HEK293 (cell line): ENCODE data around the gene NUCB2.

Experiments
- CTCF ChIA-PET: fragments of 350-600 bp; formaldehyde crosslinking; extraction: SDS; loops from one replicate; lab custom pipeline; 2021; ENCODE audit warnings: antibody characterized with exemption; lab: Yijun Ruan, JAX
- POLR2A ChIA-PET: fragments of 300-600 bp; formaldehyde crosslinking; extraction: SDS; loops from one replicate; lab custom pipeline; 2020; ENCODE audit warnings: antibody characterized with exemption, inconsistent platforms; lab: Yijun Ruan, JAX
- H3K27ac ChIP-seq: fragments of 200-500 bp; sonication (Bioruptor generic); 2 replicates; pipeline ENCODE4 v1.5.1; 2014; ENCODE audit warnings: low read depth, low read length, control low read depth, inconsistent platforms; ENCODE audit errors: extremely low read depth
- H3K36me3 ChIP-seq, 2 experiments: fragments of 200-500 bp in 1 of 2; sonication (Bioruptor generic) in 1 of 2; 1 replicate in 1 of 2; 2 replicates in 1 of 2; pipeline ENCODE4 v1.5.1; 2014 to 2017; ENCODE audit warnings: inconsistent platforms in 2 of 2, low read length in 2 of 2; ENCODE audit not compliant: control insufficient read depth in 2 of 2, insufficient read depth in 1 of 2
- H3K4me1 ChIP-seq: fragments of 200-500 bp; sonication (Bioruptor generic); 2 replicates; pipeline ENCODE4 v1.5.1; 2014; ENCODE audit warnings: mild to moderate bottlenecking, low read length, inconsistent platforms; ENCODE audit not compliant: control insufficient read depth, insufficient read depth
- H3K4me3 ChIP-seq: 2 replicates; pipeline ENCODE4 v1.5.1; 2011; ENCODE audit warnings: low read depth, mild to moderate bottlenecking, control low read depth, low read length, moderate library complexity
- H3K9me3 ChIP-seq: fragments of 200-500 bp; sonication (Bioruptor generic); 2 replicates; pipeline ENCODE4 v1.5.1; 2014; ENCODE audit warnings: low read depth, low read length, inconsistent platforms; ENCODE audit not compliant: control insufficient read depth, insufficient read depth
- SP7 ChIP-seq: fragments of 450-650 bp; formaldehyde crosslinking; IDR thresholded peaks from 2 replicates; pipeline ENCODE4 v1.5.1; 2016; ENCODE audit warnings: missing biosample characterization, missing genetic modification characterization
- WT1 ChIP-seq: fragments of 450-650 bp; formaldehyde crosslinking; IDR thresholded peaks from 2 replicates; pipeline ENCODE4 v1.5.1; 2016; ENCODE audit warnings: missing biosample characterization, missing genetic modification characterization
- ZBTB7A ChIP-seq: fragments of 450-650 bp; formaldehyde crosslinking; IDR thresholded peaks from 2 replicates; pipeline ENCODE4 v1.5.1; 2016; ENCODE audit warnings: low read depth, missing biosample characterization, missing genetic modification characterization
- ZFP69B ChIP-seq: fragments of 450-650 bp; formaldehyde crosslinking; IDR thresholded peaks from 2 replicates; pipeline ENCODE4 v1.5.1; 2016; ENCODE audit warnings: missing biosample characterization, missing genetic modification characterization
- ZNF157 ChIP-seq: fragments of 450-650 bp; formaldehyde crosslinking; IDR thresholded peaks from 2 replicates; pipeline ENCODE4 v1.5.1; 2016; ENCODE audit warnings: missing biosample characterization, missing genetic modification characterization
- ZNF211 ChIP-seq: fragments of 450-650 bp; formaldehyde crosslinking; IDR thresholded peaks from 2 replicates; pipeline ENCODE4 v1.5.1; 2016; ENCODE audit warnings: low read depth, missing biosample characterization, missing genetic modification characterization
- ZNF223 ChIP-seq: fragments of 450-650 bp; formaldehyde crosslinking; IDR thresholded peaks from 2 replicates; pipeline ENCODE4 v1.5.1; 2016; ENCODE audit warnings: missing biosample characterization, missing genetic modification characterization
- ZNF248 ChIP-seq: fragments of 450-650 bp; formaldehyde crosslinking; IDR thresholded peaks from 2 replicates; pipeline ENCODE4 v1.5.1; 2017; ENCODE audit warnings: missing biosample characterization, missing genetic modification characterization
- ZNF266 ChIP-seq: fragments of 450-650 bp; formaldehyde crosslinking; IDR thresholded peaks from 2 replicates; pipeline ENCODE4 v1.5.1; 2016; ENCODE audit warnings: missing biosample characterization, missing genetic modification characterization, low read depth
- ZNF280D ChIP-seq: fragments of 450-650 bp; formaldehyde crosslinking; IDR thresholded peaks from 2 replicates; pipeline ENCODE4 v1.5.1; 2016; ENCODE audit warnings: missing biosample characterization, missing genetic modification characterization
- ZNF311 ChIP-seq: fragments of 450-650 bp; formaldehyde crosslinking; IDR thresholded peaks from 2 replicates; pipeline ENCODE4 v1.5.1; 2017; ENCODE audit warnings: missing biosample characterization, missing genetic modification characterization, borderline replicate concordance
- ZNF354C ChIP-seq: fragments of 450-650 bp; formaldehyde crosslinking; IDR thresholded peaks from 2 replicates; pipeline ENCODE4 v1.5.1; 2016; ENCODE audit warnings: missing biosample characterization, missing genetic modification characterization, low read depth, borderline replicate concordance
- ZNF530 ChIP-seq: fragments of 450-650 bp; formaldehyde crosslinking; IDR thresholded peaks from 2 replicates; pipeline ENCODE4 v1.5.1; 2016; ENCODE audit warnings: low read depth, missing biosample characterization, missing genetic modification characterization
- ZNF558 ChIP-seq: fragments of 450-650 bp; formaldehyde crosslinking; IDR thresholded peaks from 2 replicates; pipeline ENCODE4 v1.5.1; 2016; ENCODE audit warnings: missing biosample characterization, missing genetic modification characterization
- ZNF571 ChIP-seq: fragments of 450-650 bp; formaldehyde crosslinking; IDR thresholded peaks from 2 replicates; pipeline ENCODE4 v1.5.0; 2017; ENCODE audit warnings: missing biosample characterization, missing genetic modification characterization
- ZNF777 ChIP-seq: fragments of 450-650 bp; formaldehyde crosslinking; IDR thresholded peaks from 2 replicates; pipeline ENCODE4 v1.5.1; 2017; ENCODE audit warnings: missing biosample characterization, missing genetic modification characterization, borderline replicate concordance
- ZNF785 ChIP-seq: fragments of 450-650 bp; formaldehyde crosslinking; IDR thresholded peaks from 2 replicates; pipeline ENCODE4 v1.5.1; 2016; ENCODE audit warnings: missing biosample characterization, missing genetic modification characterization
- ZNF837 ChIP-seq: fragments of 450-650 bp; formaldehyde crosslinking; IDR thresholded peaks from 2 replicates; pipeline ENCODE4 v1.5.1; 2016; ENCODE audit warnings: missing biosample characterization, missing genetic modification characterization
- TF ChIP-seq, protein P1 (sequence below): fragments of 450-650 bp; formaldehyde crosslinking; IDR thresholded peaks from 2 replicates; pipeline ENCODE4 v1.5.1; 2016; ENCODE audit warnings: missing biosample characterization, missing genetic modification characterization
- TF ChIP-seq, protein P2 (sequence below): fragments of 450-650 bp; formaldehyde crosslinking; IDR thresholded peaks from 2 replicates; pipeline ENCODE4 v1.5.1; 2017; ENCODE audit warnings: missing biosample characterization, missing genetic modification characterization
- TF ChIP-seq, protein P3 (sequence below): fragments of 450-650 bp; formaldehyde crosslinking; IDR thresholded peaks from 2 replicates; pipeline ENCODE4 v1.5.1; 2016; ENCODE audit warnings: missing biosample characterization, missing genetic modification characterization

Gene NUCB2

DNA sequence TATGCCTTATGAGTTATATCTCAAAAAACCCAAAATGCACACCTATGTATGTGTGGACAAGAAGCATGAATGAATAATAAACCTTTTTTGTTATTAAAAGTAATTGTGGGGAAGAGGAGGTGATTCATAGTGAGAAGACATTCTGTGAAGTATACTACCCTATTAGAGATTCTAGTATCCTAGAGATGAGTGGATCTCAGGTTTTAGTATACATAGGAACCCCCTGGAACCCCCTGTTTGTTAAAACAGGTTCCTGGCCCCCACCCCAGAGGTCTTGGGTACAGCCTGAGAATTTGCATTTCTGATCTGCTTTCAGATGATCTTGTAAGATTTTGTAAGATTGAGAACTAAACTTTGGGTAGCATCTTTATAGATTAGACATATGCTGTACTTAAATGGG lies 17.5 kb downstream of the NUCB2 start:
- Histone ChIP-seq H3K27ac (no peak overlapping the region), H3K4me3 (no peak overlapping the region), H3K4me1 (no peaks in the 10 kb centered on the region)
- POLR2A ChIA-PET, result no interaction called here
- TF ChIP-seq, protein P1, sequence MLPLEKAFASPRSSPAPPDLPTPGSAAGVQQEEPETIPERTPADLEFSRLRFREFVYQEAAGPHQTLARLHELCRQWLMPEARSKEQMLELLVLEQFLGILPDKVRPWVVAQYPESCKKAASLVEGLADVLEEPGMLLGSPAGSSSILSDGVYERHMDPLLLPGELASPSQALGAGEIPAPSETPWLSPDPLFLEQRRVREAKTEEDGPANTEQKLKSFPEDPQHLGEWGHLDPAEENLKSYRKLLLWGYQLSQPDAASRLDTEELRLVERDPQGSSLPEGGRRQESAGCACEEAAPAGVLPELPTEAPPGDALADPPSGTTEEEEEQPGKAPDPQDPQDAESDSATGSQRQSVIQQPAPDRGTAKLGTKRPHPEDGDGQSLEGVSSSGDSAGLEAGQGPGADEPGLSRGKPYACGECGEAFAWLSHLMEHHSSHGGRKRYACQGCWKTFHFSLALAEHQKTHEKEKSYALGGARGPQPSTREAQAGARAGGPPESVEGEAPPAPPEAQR (tag by site-specific recombination), result no peak
- no peak for TF ChIP-seq ZNF311 (tag by site-specific recombination)
- no peak for TF ChIP-seq ZNF354C (tag by site-specific recombination)
- TF ChIP-seq, protein P2, sequence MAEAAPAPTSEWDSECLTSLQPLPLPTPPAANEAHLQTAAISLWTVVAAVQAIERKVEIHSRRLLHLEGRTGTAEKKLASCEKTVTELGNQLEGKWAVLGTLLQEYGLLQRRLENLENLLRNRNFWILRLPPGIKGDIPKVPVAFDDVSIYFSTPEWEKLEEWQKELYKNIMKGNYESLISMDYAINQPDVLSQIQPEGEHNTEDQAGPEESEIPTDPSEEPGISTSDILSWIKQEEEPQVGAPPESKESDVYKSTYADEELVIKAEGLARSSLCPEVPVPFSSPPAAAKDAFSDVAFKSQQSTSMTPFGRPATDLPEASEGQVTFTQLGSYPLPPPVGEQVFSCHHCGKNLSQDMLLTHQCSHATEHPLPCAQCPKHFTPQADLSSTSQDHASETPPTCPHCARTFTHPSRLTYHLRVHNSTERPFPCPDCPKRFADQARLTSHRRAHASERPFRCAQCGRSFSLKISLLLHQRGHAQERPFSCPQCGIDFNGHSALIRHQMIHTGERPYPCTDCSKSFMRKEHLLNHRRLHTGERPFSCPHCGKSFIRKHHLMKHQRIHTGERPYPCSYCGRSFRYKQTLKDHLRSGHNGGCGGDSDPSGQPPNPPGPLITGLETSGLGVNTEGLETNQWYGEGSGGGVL (tag by site-specific recombination), result no peak
- TF ChIP-seq, protein P3, sequence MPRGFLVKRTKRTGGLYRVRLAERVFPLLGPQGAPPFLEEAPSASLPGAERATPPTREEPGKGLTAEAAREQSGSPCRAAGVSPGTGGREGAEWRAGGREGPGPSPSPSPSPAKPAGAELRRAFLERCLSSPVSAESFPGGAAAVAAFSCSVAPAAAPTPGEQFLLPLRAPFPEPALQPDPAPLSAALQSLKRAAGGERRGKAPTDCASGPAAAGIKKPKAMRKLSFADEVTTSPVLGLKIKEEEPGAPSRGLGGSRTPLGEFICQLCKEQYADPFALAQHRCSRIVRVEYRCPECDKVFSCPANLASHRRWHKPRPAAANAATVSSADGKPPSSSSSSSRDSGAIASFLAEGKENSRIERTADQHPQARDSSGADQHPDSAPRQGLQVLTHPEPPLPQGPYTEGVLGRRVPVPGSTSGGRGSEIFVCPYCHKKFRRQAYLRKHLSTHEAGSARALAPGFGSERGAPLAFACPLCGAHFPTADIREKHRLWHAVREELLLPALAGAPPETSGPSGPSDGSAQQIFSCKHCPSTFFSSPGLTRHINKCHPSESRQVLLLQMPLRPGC (tag by site-specific recombination), result no peak
- no peak for TF ChIP-seq ZNF571 (tag by site-specific recombination)
- no peak for TF ChIP-seq ZFP69B (tag by site-specific recombination)
- TF ChIP-seq ZNF280D (tag by site-specific recombination), result no peak
- TF ChIP-seq ZNF223 (tag by site-specific recombination), result no peak
- TF ChIP-seq ZNF266 (tag by site-specific recombination), result no peak
- TF ChIP-seq ZNF211 (tag by site-specific recombination), result no peak
- TF ChIP-seq ZNF785 (tag by site-specific recombination), result no peak
- TF ChIP-seq SP7 (tag by site-specific recombination), result no peak
- TF ChIP-seq, all 188 proteins: peak for 0
- CTCF ChIA-PET, result no interaction called here
- Histone ChIP-seq H3K36me3 (peaks cover 0 to 31% of the 10 kb centered on the region in 2 experiments; a peak in 2 of 3 replicates), H3K9me3 (no peaks in the 10 kb centered on the region)

DNA sequence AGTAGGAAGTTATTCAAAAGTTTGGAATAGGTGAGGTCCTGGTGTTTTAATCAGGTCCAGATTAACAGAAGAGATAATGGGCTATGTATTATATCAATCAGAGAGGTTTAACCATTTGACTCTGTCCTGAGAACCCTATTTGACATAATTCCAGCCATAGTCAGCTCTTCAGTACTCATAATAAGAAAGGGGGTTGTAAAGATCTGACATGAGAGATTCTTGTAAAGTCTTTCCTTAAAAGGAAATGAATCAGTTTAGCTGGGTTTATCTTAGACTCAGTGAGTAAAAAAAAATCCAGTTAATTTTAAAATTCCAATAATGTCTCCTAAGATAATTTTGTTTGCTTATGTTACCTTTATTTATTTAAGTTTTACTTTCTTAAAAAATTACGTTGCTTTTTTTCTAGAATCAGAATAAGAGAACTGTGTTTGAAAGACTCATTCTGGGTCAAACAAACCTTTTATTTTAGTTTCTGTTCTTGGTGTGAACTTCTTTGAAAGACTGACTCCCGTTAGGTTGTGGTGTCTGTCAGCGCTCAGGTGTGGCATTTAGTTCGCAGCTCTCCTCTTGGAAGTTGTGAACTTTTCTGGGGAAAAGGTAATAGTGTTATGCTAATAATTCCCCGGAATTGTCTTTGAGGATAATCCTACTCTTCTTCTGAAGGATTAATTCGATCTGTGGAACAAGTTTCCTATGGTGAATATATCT lies 20.5 kb downstream of the NUCB2 start:
- ChIA-PET CTCF (no interaction called here), POLR2A (no interaction called here)
- H3K27ac ChIP-seq, result no peak overlapping the region
- peaks cover 0 to 34% of the 10 kb centered on the region in 2 experiments; a peak in 2 of 3 replicates for H3K36me3 ChIP-seq
- H3K9me3 ChIP-seq, result no peaks in the 10 kb centered on the region
- TF ChIP-seq WT1 (tag by site-specific recombination) (no peak), ZNF530 (tag by site-specific recombination) (no peak), ZBTB7A (tag by site-specific recombination) (no peak), ZNF777 (tag by site-specific recombination) (no peak), ZNF558 (tag by site-specific recombination) (no peak), ZNF837 (tag by site-specific recombination) (no peak), ZNF248 (no peak), ZNF157 (tag by site-specific recombination) (no peak)
- H3K4me1 ChIP-seq, result no peaks in the 10 kb centered on the region
- no peak overlapping the region for H3K4me3 ChIP-seq
